DOHH2 (cell line): ENCODE data around the gene PRKN.

ENCODE experiments used
- H3F3A ChIP-seq: fragments of 200-600 bp; sonication (generic), shearing (Covaris generic); 2 replicates; pipeline ENCODE4 v1.6.0; 2016; ENCODE audit warnings: antibody characterized with exemption, mild to moderate bottlenecking; ENCODE audit not compliant: control insufficient read depth, insufficient read depth
- H3K27ac ChIP-seq: fragments of 200-600 bp; sonication (generic); 2 replicates; pipeline ENCODE4 v1.5.1; 2014; ENCODE audit warnings: low read depth, mild to moderate bottlenecking, low read length, moderate library complexity
- H3K27me3 ChIP-seq: fragments of 200-600 bp; sonication (generic); 2 replicates; pipeline ENCODE4 v1.6.1; 2014; ENCODE audit warnings: mild to moderate bottlenecking, low read length, mixed read lengths; ENCODE audit not compliant: control insufficient read depth
- H3K36me3 ChIP-seq: fragments of 200-600 bp; sonication (generic); 2 replicates; pipeline ENCODE4 v1.6.1; 2014; ENCODE audit warnings: mild to moderate bottlenecking, low read length, moderate library complexity, mixed read lengths; ENCODE audit not compliant: control insufficient read depth
- H3K4me1 ChIP-seq: fragments of 200-600 bp; sonication (generic); 2 replicates; pipeline ENCODE4 v1.6.1; 2014; ENCODE audit warnings: mild to moderate bottlenecking, low read length, mixed read lengths; ENCODE audit not compliant: control insufficient read depth
- H3K4me2 ChIP-seq: fragments of 200-600 bp; sonication (generic); 2 replicates; pipeline ENCODE4 v1.6.0; 2014; ENCODE audit warnings: mild to moderate bottlenecking, low read length, moderate library complexity
- H3K4me3 ChIP-seq: fragments of 200-600 bp; sonication (generic); 2 replicates; pipeline ENCODE4 v1.5.1; 2014; ENCODE audit warnings: mild to moderate bottlenecking, low read length, mixed read lengths
- H3K79me2 ChIP-seq: fragments of 200-600 bp; sonication (generic); 2 replicates; pipeline ENCODE4 v1.6.1; 2014; ENCODE audit warnings: mild to moderate bottlenecking, low read length, mixed read lengths; ENCODE audit not compliant: control insufficient read depth
- H3K9me2 ChIP-seq: fragments of 200-600 bp; sonication (generic); replicated peaks from 2 replicates; pipeline ENCODE4 v1.6.1; 2014; ENCODE audit warnings: mild to moderate bottlenecking, low read length, mixed read lengths; ENCODE audit not compliant: control insufficient read depth
- H3K9me3 ChIP-seq: fragments of 200-600 bp; sonication (generic); 2 replicates; pipeline ENCODE4 v1.6.1; 2014; ENCODE audit warnings: antibody characterized with exemption, low read length, mixed read lengths; ENCODE audit not compliant: control insufficient read depth, insufficient read depth
- H4K20me1 ChIP-seq: fragments of 200-600 bp; sonication (generic); 2 replicates; pipeline ENCODE4 v1.6.0; 2014; ENCODE audit warnings: low read depth, mild to moderate bottlenecking, antibody characterized with exemption, low read length, moderate library complexity; ENCODE audit not compliant: control insufficient read depth, insufficient read depth
- EZH2phosphoT487 ChIP-seq: fragments of 200-600 bp; sonication (generic); IDR thresholded peaks from 2 replicates; pipeline ENCODE4 v1.6.1; 2017; ENCODE audit warnings: borderline replicate concordance, mild to moderate bottlenecking, antibody characterized with exemption, low read length, moderate library complexity, mixed read lengths
- TF ChIP-seq, protein P1 (sequence below): fragments of 200-600 bp; sonication (generic); IDR thresholded peaks from one replicate; pipeline ENCODE4 v1.5.1; 2014; ENCODE audit warnings: antibody characterized with exemption, mild to moderate bottlenecking, low read depth, low read length; ENCODE audit not compliant: poor library complexity, severe bottlenecking

The PRKN gene

DNA sequence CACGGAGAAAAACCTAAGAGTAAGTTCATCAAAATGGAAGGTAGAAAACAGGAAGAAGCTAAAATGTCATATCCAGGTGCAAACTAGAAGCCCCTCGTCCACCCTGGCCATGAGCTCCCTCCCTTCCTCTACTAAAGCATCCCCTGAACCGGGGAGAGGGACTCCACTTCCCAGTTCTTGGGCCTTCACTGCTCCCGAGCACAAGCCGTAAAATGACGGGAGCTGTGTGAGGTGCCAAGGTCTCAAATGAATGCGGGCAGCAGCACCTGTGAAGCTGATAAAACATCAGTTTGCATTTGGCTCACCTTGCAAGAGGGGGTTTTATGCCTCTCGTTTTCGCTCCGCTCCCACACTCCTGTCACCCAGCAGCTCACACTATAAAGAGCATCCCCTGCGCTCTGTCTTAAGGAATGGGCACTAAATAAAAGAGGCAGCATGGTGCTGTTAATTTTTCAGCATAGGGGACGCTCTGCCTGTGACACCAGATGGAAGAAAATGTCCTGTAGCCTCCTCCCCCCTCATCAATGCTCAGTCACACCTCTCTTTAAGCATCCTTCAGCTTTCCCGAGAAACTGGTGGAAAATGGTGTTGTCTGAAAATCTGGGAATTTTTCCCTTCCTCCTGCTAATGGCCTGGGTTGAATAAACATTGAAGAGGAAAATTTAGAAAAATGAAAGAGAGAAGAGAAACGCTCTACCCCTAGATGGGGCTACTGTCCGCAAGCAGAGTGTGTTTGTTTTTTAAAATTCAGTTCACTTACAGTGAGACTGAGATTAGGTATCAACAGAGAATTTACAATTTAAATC, 890.7 kb downstream of the PRKN start:
- H3K36me3 ChIP-seq, result no peaks in the 10 kb centered on the region
- H3K4me1 ChIP-seq, result no peaks in the 10 kb centered on the region
- no peaks in the 10 kb centered on the region for H3F3A ChIP-seq
- H3K27ac ChIP-seq, result no peak overlapping the region
- no peak overlapping the region for H3K4me2 ChIP-seq
- TF ChIP-seq, protein P1, sequence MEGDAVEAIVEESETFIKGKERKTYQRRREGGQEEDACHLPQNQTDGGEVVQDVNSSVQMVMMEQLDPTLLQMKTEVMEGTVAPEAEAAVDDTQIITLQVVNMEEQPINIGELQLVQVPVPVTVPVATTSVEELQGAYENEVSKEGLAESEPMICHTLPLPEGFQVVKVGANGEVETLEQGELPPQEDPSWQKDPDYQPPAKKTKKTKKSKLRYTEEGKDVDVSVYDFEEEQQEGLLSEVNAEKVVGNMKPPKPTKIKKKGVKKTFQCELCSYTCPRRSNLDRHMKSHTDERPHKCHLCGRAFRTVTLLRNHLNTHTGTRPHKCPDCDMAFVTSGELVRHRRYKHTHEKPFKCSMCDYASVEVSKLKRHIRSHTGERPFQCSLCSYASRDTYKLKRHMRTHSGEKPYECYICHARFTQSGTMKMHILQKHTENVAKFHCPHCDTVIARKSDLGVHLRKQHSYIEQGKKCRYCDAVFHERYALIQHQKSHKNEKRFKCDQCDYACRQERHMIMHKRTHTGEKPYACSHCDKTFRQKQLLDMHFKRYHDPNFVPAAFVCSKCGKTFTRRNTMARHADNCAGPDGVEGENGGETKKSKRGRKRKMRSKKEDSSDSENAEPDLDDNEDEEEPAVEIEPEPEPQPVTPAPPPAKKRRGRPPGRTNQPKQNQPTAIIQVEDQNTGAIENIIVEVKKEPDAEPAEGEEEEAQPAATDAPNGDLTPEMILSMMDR, result no peak
- no peak for TF ChIP-seq EZH2phosphoT487
- no peak overlapping the region for H3K4me3 ChIP-seq
- no peaks in the 10 kb centered on the region for H3K9me2 ChIP-seq
- H3K79me2 ChIP-seq, result no peaks in the 10 kb centered on the region
- H3K9me3 ChIP-seq, result no peaks in the 10 kb centered on the region
- H3K27me3 ChIP-seq, result no peaks in the 10 kb centered on the region
- no peaks in the 10 kb centered on the region for H4K20me1 ChIP-seq

DNA sequence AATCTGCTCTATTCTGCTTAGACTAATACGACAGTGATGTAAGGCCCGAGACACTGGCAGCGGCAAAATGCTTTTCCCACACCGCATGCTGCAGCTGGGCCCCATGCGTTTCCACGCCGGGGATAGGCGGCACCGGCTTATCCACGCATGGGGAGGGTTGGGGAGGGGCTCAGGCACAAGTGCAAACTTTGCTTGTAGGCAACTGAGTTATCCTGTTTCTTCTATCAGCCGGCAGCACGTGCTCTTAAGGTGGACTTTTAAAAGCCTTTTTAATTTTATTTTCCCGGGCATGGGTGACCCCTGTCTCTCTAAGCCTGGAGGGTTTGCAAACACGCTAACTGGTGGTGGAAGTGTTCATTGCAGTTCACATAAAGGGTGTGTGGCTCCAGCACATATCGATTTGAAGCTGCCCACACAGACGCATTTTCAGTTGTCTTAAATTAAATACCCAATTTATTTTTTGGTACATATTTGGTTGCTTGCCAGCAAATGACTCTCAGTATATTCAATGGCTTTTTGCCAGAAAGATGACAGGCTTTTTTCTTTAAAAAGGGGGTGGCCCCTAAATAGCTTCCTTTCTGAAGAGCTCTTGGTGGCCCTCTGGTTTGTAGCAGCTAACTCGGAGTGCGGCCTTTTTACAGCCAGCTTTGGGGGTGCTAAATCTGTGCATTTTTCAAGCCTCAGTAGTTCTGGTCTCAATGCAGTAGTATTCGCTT, 891.9 kb downstream of the PRKN start:
- Histone ChIP-seq H3K36me3 (no peaks in the 10 kb centered on the region), H3K4me2 (no peak overlapping the region), H4K20me1 (no peaks in the 10 kb centered on the region), H3K4me3 (no peak overlapping the region), H3K4me1 (no peaks in the 10 kb centered on the region), H3K79me2 (no peaks in the 10 kb centered on the region), H3K27me3 (no peaks in the 10 kb centered on the region), H3F3A (no peaks in the 10 kb centered on the region), H3K9me3 (no peaks in the 10 kb centered on the region), H3K9me2 (no peaks in the 10 kb centered on the region), H3K27ac (no peak overlapping the region)
- no peak for TF ChIP-seq EZH2phosphoT487
- TF ChIP-seq, protein P1, result no peak

DNA sequence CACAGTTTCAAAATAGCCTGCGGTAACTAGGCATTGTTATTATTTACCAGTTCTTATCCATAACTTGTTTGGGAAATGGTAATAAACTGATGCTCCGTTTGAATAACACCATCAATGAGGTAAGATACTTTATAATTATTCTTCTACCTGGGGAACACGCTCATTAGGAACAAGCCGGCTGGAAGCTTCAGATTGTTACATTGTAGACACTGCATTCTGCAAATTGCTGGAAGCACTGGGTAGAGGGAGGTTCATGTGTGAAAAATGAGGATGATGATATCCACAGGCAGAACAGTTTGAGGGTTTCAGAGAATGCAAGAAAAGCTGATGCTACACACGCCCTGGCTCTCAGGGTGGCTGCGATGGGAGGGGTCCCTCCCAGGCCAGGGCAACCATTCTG, 893.1 kb downstream of the PRKN start:
- Histone ChIP-seq H3K27me3 (no peaks in the 10 kb centered on the region), H4K20me1 (no peaks in the 10 kb centered on the region), H3K9me2 (no peaks in the 10 kb centered on the region), H3K27ac (no peak overlapping the region), H3K4me2 (no peak overlapping the region), H3K4me3 (no peak overlapping the region), H3F3A (no peaks in the 10 kb centered on the region), H3K79me2 (no peaks in the 10 kb centered on the region), H3K9me3 (no peaks in the 10 kb centered on the region), H3K36me3 (no peaks in the 10 kb centered on the region), H3K4me1 (no peaks in the 10 kb centered on the region)
- TF ChIP-seq, protein P1, result no peak
- TF ChIP-seq EZH2phosphoT487, result no peak
